IPS-18a (cell line): ENCODE measurements around the gene DLEU7.
A peak's percentile ranks its signal among the peaks of the same experiment; 100 is the strongest.

Experiments used
- H3K27ac ChIP-seq: one replicate; pipeline ENCODE4 v1.5.1; 2013; ENCODE audit warnings: low read length
- H3K27me3 ChIP-seq: one replicate; pipeline ENCODE4 v1.6.1; 2013; ENCODE audit warnings: mild to moderate bottlenecking, low read length; ENCODE audit not compliant: control insufficient read depth, insufficient read depth
- H3K36me3 ChIP-seq: one replicate; pipeline ENCODE4 v1.6.1; 2013; ENCODE audit warnings: low read depth, low read length; ENCODE audit not compliant: control insufficient read depth
- H3K4me1 ChIP-seq: one replicate; pipeline ENCODE4 v1.6.1; 2013; ENCODE audit warnings: low read depth, low read length; ENCODE audit not compliant: control insufficient read depth
- H3K4me3 ChIP-seq: one replicate; pipeline ENCODE4 v1.5.1; 2013; ENCODE audit warnings: low read length
- H3K9ac ChIP-seq: one replicate; pipeline ENCODE4 v1.6.1; 2013; ENCODE audit warnings: mild to moderate bottlenecking, low read length, moderate library complexity
- H3K9me3 ChIP-seq: one replicate; pipeline ENCODE4 v1.6.1; 2013; ENCODE audit warnings: low read depth, low read length; ENCODE audit not compliant: control insufficient read depth

The DLEU7 gene

GRCh38 chr13:50810468-50810867 lies 33.0 kb downstream of the DLEU7 start:
- no peaks in the 10 kb centered on the region for H3K9me3 ChIP-seq
- no peak overlapping the region for H3K4me3 ChIP-seq
- H3K27me3 ChIP-seq: no peaks in the 10 kb centered on the region
- H3K27ac ChIP-seq: no peak overlapping the region
- H3K4me1 ChIP-seq: no peaks in the 10 kb centered on the region
- H3K9ac ChIP-seq: no peak overlapping the region
- no peaks in the 10 kb centered on the region for H3K36me3 ChIP-seq

DNA sequence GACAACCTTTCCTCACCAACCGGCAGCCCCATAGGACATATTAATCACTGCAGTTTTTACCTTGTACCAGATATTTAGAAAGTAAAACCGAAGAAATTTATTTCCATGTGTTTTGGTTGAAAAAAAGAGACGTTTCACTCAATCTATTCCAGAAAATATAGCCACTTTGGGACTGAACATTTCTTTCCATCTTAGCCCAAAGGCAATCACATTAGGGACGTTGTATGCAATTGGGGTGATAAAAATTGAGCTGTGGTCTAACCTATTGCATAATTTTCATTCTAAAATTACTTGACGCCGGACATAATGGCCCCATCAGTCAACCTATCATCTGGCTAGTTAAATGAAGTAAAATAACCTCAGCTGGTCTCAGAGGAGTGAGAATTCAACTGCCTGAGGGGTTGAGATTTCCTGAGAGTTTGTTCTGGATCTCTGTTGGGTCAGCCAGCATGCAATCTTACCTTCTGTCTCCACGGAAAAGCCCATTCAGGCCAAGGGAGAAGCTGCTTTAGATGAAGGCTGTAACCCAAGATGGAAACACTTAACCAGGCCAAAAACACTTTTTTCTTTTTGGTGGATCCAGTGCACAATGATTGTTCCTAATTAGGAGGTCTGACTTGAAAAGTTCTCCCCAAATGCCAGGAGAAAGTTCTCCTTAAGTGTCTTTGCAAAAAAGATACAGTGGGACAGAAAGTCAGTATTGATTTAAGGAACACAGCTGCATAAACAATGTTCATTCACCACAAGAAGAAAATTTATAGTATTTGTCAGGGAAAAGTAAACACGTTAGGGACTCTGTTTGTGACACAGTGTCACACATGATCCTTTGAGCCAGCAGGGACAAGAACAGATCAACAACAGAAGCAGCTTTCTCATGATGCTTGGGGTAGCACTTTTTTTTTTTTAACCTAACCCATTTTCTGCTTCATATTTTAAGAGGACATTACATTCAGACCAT lies 34.1 kb downstream of the DLEU7 start:
- H3K4me3 ChIP-seq: no peak overlapping the region
- H3K36me3 ChIP-seq: no peaks in the 10 kb centered on the region
- H3K4me1 ChIP-seq: no peaks in the 10 kb centered on the region
- no peaks in the 10 kb centered on the region for H3K27me3 ChIP-seq
- no peaks in the 10 kb centered on the region for H3K9me3 ChIP-seq
- H3K9ac ChIP-seq: no peak overlapping the region
- no peak overlapping the region for H3K27ac ChIP-seq

DNA sequence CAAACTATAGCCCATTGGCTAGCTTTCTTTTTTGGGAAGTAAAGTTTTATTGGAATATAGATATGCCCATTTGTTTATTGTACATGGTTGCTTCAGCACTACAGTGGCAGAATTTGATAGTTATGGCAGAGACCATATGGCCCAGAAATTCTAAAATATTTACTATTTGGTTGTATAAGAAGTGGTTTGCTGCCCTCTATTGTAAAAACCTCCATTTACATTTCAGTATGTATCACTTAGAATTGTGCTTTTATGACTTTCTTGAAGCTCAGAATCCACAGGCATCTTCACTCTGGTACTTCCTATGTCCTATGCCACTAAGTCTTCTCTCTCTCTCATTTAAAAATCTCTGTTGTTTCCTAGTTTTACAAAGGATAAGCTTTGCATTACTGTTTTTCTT lies 37.7 kb downstream of the DLEU7 start:
- no peaks in the 10 kb centered on the region for H3K9me3 ChIP-seq
- H3K27ac ChIP-seq: no peak overlapping the region
- no peak overlapping the region for H3K4me3 ChIP-seq
- H3K36me3 ChIP-seq: no peaks in the 10 kb centered on the region
- H3K9ac ChIP-seq: no peak overlapping the region
- H3K27me3 ChIP-seq: no peaks in the 10 kb centered on the region
- H3K4me1 ChIP-seq: peaks cover 4% of the 10 kb centered on the region

- H3K4me3 ChIP-seq: peak overlapping the region; percentile 31
- H3K9ac ChIP-seq: no peak overlapping the region
- no peak overlapping the region for H3K27ac ChIP-seq
- H3K27me3 ChIP-seq: no peaks in the 10 kb centered on the region
- no peaks in the 10 kb centered on the region for H3K9me3 ChIP-seq
- H3K36me3 ChIP-seq: no peaks in the 10 kb centered on the region
- peaks cover 9% of the 10 kb centered on the region for H3K4me1 ChIP-seq
Measured at GRCh38 chr13:50801087-50801931, 42.2 kb downstream of the DLEU7 start.

GRCh38 chr13:50800091-50800739 lies 43.3 kb downstream of the DLEU7 start:
- Histone ChIP-seq H3K9ac (no peak overlapping the region), H3K27me3 (no peaks in the 10 kb centered on the region), H3K4me3 (no peak overlapping the region), H3K4me1 (peaks cover 9% of the 10 kb centered on the region), H3K27ac (no peak overlapping the region), H3K9me3 (no peaks in the 10 kb centered on the region), H3K36me3 (no peaks in the 10 kb centered on the region)

- H3K4me1 ChIP-seq: peaks cover 9% of the 10 kb centered on the region
- no peaks in the 10 kb centered on the region for H3K27me3 ChIP-seq
- H3K27ac ChIP-seq: no peak overlapping the region
- no peaks in the 10 kb centered on the region for H3K9me3 ChIP-seq
- H3K9ac ChIP-seq: no peak overlapping the region
- no peaks in the 10 kb centered on the region for H3K36me3 ChIP-seq
- H3K4me3 ChIP-seq: no peak overlapping the region
Measured at GRCh38 chr13:50798923-50799322, 44.6 kb downstream of the DLEU7 start.

- no peak overlapping the region for H3K27ac ChIP-seq
Measured at GRCh38 chr13:50797091-50797490, 46.4 kb downstream of the DLEU7 start.

GRCh38 chr13:50796463-50796862 lies 47.0 kb downstream of the DLEU7 start:
- Histone ChIP-seq H3K36me3 (no peaks in the 10 kb centered on the region), H3K27ac (no peak overlapping the region), H3K27me3 (no peaks in the 10 kb centered on the region), H3K4me3 (no peak overlapping the region), H3K9me3 (no peaks in the 10 kb centered on the region), H3K4me1 (peaks cover 9% of the 10 kb centered on the region), H3K9ac (no peak overlapping the region)

More at GRCh38 chr13:50797091-50797490, 46.4 kb downstream of the DLEU7 start:
- no peak overlapping the region for H3K4me3 ChIP-seq
- H3K4me1 ChIP-seq: peaks cover 9% of the 10 kb centered on the region
- H3K27me3 ChIP-seq: no peaks in the 10 kb centered on the region
- H3K36me3 ChIP-seq: no peaks in the 10 kb centered on the region
- no peaks in the 10 kb centered on the region for H3K9me3 ChIP-seq
- no peak overlapping the region for H3K9ac ChIP-seq

GRCh38 chr13:50794226-50794625 lies 49.3 kb downstream of the DLEU7 start:
- Histone ChIP-seq H3K27ac (no peak overlapping the region), H3K36me3 (no peaks in the 10 kb centered on the region), H3K4me3 (no peak overlapping the region), H3K27me3 (no peaks in the 10 kb centered on the region), H3K9ac (no peak overlapping the region), H3K9me3 (no peaks in the 10 kb centered on the region), H3K4me1 (no peaks in the 10 kb centered on the region)

- H3K9ac ChIP-seq: no peak overlapping the region
- H3K27ac ChIP-seq: no peak overlapping the region
- H3K9me3 ChIP-seq: no peaks in the 10 kb centered on the region
- no peak overlapping the region for H3K4me3 ChIP-seq
- H3K36me3 ChIP-seq: no peaks in the 10 kb centered on the region
- H3K27me3 ChIP-seq: no peaks in the 10 kb centered on the region
- H3K4me1 ChIP-seq: no peaks in the 10 kb centered on the region
Measured at GRCh38 chr13:50793026-50793425, 50.5 kb downstream of the DLEU7 start.

DNA sequence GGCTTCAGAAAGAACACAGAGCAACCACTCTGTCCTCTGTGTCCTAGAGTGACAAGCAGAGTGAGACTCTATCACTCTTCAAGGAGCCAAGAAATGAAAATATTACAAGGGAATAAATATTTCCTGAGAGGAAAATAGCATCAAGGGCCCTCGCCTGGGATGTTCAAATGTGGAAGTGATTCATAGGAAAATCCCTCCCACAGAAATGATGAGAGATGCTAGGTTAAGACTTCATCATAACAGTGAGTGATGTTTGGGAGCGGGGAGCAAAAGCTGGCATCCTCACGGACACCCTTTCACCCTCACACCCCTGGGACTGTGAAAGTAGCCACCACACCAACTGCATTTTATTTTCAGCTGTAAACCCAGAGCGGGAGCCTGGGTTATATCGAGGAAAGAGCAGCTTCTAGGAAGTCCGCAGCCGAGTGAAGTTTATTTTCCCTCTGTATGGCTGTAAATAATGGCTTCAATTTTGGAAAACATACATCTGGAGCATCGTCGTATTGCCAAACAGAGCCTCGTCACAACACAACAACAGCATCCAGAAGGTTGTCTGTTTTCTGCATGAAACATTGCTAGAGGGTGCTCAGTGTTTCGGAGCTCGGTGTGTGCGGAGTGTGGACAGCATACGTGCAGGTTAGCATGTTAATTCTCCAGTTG lies 54.8 kb downstream of the DLEU7 start:
- H3K27me3 ChIP-seq: no peaks in the 10 kb centered on the region
- no peaks in the 10 kb centered on the region for H3K9me3 ChIP-seq
- no peak overlapping the region for H3K9ac ChIP-seq
- H3K27ac ChIP-seq: no peak overlapping the region
- no peak overlapping the region for H3K4me3 ChIP-seq
- peaks cover 7% of the 10 kb centered on the region for H3K4me1 ChIP-seq
- no peaks in the 10 kb centered on the region for H3K36me3 ChIP-seq
